HG02759 (cell line): Measurements from ENCODE around the gene LDB3.
A peak's percentile ranks its signal among the peaks of the same experiment; 100 is the strongest.
"Not testable (repeated sequence)": the region's sequence is repeated elsewhere in the genome, so short reads cannot be mapped to it uniquely, and the experiment has no call there.

Source experiments
- ATAC-seq: cut with Tn5 transposase; IDR thresholded peaks from one replicate; pipeline ENCODE4 v1.9.1; 2021; ENCODE audit warnings: mild to moderate bottlenecking, moderate library complexity; ENCODE audit not compliant: unreplicated experiment

Gene LDB3

DNA sequence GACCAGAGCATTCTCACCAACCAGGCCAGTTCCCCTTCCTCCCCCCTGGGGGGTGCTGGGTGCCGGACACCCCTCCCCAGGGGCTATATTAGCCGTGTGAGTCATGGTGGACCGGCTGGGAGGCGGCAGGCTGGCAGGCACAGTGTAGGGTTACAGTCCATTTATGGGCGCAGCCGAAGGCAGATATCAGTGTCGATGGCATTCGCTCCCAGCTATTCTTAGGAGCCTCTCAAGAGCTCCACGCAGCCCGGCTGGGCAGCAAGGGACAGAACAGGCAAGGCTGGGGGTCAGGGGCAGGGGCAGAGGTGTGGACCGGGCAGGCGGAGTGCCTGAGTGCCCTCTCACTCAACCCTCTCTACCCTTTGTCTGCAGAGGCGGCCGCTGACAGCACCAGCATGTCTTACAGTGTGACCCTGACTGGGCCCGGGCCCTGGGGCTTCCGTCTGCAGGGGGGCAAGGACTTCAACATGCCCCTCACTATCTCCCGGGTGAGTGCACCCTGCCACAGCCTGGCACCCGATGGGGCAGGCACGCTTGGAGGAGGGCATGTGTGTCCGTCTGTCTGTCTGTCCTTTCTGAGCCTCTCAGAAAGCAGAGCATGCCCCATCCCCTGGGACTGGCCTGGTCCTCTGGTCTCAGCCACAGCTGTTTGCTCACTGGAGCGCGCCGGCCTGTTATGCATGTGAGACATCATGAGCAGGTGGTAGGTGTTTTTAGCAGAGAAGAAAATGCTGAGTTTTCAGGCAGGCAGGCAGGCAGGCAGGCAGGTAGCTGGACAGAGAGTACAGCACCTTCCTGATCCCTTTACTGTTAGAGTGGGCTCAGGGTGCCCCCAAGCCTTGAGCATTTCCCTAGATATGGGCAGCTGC, at the start of gene LDB3:
Gene LDB3, plus strand, starts transcription at position 215 of the 869 bp plus-strand sequence. Its CDS starts 181 bp downstream, at position 396.
- peak; percentile 71 for ATAC-seq

DNA sequence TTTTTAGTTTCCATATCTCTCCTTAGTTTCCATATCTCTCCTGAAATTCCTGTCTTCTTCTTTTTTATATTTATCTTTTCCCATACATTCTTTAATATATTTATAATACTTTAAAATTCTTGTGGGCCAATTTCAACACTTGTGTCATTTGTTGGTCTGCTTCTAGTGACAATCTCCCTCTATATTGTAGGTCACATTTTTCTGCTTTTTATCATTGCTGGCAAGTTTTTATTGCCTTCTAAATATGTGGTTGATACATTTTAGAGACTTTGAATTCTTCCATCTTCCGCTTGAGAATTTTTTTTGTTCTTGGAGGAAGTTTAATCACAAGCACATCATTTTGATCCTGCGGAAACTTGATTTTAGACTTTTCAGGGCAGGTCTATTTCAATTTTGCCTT, 40.0 kb upstream of the LDB3 start:
- no peak for ATAC-seq

- ATAC-seq = no peak
These were observed 38.2 kb upstream of the LDB3 start for GRCh38 chr10:86630079-86630478.

GRCh38 chr10:86632009-86632800, 36.1 kb upstream of the LDB3 start:
- no peak for ATAC-seq

DNA sequence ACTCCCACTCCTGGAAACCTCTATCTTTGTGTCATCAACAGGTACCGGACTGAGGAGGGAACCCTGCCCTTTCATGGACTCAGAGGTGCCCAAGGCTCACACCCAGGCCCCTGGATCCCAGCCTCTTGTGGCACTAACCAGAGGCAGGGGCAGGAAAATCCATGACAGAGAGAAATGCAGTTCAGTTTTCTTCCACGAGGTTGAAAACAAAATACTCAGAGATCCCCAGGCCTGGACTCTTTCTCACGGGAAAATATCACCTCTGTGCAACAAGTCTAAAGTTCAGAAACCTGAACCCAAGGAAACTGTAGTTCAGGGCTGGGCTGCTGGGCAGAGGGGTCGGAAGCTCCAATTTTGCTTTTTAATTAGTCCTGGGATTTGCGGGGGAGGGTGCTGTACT, 35.4 kb upstream of the LDB3 start:
- no peak for ATAC-seq

- ATAC-seq = no peak
These were observed 32.9 kb upstream of the LDB3 start for GRCh38 chr10:86635402-86635801.

- no peak for ATAC-seq
These were observed 32.0 kb upstream of the LDB3 start for GRCh38 chr10:86636311-86636710.

DNA sequence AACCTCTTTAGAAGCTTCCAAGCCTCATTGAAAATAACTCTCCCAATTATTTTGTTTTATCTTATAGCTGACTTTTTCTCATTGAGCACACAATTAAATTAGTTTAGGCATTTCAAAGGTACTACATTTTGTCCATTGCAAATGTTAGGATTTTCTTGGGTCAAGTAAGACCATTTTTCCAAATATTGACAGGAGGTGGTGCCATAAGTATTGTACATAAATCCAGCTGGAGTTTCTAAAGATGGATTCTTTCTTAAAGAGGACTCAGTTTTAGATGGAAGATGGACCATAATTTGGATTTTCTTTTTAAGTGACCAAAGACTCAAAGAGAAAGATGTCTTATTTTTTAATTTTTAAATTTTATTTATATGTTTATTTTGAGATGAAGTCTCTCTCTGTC, 26.3 kb upstream of the LDB3 start:
- ATAC-seq = no peak

DNA sequence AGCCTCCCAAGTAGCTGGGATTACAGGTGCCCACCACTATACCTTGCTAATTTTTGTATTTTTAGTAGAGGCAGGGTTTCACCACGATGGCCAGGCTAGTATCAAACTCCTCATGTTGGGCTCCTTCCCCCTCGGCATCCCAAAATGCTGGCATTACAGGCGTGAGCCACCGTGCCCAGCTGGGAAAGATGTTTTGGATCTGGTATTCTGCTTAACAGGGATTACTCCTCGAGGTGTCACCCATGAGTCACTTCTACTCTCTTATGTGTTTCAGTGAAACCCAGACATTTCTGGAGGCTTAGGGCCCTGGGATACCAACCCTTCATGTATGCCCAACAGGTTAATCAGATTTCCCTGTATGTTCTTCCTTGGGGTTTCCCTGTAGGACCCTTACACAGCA, 25.8 kb upstream of the LDB3 start:
- ATAC-seq = no peak

GRCh38 chr10:86644152-86644793, 24.0 kb upstream of the LDB3 start:
- no peak for ATAC-seq

DNA sequence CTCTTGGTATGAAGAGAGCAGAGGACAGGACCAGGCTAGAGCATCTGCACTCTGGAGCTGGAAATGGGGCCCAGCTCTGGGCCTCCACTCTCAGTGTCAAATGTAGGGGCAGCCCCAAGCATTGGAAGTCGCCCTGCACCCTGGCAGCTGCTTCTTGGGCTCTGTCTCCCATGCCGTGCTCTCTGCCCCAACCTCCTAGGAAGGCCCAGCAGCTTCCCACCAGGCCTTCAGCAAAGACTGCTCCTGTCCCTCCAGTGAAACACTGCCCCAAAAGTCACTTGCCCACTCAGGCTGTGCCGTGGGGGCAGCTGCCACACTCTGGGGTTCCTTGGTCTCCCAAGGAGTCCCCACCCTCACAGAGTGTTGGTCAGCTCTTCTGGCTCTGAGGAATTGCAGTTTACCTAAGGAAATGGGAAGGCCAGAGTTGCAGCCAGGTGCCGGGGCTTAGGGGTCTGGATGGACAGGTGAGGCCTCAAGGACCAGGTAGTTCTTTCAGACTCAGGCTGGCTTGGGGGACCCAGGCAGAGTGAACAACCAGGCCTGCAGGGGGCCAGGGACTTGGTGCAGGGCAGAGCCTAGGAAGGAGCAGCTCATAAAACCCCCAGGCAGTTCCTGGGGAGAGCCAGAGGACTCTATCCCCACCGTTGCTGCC, 23.4 kb upstream of the LDB3 start:
- no peak for ATAC-seq

GRCh38 chr10:86645621-86646165, 22.6 kb upstream of the LDB3 start:
- ATAC-seq = not testable (repeated sequence)

DNA sequence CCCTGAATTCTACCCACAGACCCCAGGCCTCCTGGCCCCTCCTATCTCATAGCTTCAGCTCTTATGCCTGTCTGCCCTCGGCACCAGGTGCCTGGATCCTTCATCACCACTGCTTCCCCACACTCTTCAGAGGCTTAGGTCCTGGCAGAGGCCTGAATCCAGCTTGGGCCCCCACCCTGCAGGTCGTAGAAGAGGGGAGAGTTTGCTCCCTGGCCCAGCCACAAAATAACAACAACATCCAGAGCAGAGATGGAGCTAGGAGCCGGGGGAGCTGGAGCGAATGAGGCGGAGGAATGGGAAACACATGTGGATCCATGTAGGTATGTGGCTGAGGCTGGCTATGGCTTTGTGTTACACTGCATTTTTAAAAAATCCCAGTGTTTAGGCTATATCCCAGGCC, 21.8 kb upstream of the LDB3 start:
- no peak for ATAC-seq

DNA sequence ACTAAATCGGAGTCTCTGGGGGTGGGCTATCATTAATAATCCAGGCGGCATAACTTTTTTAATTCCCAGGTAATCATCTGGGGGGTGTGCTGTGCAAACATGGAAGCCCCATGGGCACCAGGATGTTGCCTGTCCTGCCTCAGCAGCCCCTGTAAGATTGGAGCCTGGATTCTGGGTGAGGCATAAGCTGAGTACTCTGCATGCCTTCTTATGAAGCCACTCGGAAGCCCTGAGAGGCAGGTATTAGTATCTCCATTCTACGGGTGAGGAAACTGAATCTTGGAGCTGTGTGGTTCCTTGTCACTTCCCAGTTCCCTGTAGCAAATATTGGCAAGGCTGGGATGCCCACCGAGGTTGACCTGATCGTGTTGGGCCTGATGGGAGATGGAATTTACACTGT, 21.4 kb upstream of the LDB3 start:
- no peak for ATAC-seq

- ATAC-seq = no peak
These were observed 20.3 kb upstream of the LDB3 start for GRCh38 chr10:86647773-86648703.

DNA sequence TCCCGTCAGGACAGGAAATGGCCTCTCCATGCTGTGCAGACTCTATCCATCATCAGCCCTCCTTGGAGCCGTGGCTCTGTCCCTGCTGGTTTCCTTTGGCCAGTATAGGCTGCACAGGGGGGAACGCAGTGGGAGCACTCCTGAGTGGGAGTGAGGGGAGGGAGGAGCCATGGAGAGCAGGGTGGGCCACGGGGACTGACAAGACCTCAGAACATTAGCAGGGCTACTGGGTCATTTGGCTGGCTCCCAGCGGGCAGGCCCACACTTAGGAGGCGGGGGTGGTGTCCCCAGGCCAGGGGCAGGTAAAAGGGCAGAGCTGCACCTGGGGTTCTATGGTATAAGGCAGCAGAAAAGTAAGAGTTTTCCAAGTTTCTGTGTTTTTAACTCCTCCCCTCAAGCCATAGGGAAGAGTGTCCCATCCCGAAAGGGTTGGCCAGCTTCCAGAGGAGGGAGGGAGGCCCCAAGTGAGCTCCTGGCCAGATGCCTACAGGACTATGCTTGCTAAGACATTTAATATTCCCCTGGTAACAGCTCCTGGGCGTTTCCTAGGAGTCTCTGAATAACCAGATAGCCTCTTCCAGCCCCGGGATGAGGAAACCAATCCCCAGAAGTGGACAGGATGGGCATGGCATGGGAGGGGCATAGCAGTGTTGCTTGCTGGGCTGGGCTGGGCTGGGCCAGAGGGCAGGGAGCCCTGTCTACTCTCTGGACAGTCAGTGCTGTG, 19.4 kb upstream of the LDB3 start:
- no peak for ATAC-seq

DNA sequence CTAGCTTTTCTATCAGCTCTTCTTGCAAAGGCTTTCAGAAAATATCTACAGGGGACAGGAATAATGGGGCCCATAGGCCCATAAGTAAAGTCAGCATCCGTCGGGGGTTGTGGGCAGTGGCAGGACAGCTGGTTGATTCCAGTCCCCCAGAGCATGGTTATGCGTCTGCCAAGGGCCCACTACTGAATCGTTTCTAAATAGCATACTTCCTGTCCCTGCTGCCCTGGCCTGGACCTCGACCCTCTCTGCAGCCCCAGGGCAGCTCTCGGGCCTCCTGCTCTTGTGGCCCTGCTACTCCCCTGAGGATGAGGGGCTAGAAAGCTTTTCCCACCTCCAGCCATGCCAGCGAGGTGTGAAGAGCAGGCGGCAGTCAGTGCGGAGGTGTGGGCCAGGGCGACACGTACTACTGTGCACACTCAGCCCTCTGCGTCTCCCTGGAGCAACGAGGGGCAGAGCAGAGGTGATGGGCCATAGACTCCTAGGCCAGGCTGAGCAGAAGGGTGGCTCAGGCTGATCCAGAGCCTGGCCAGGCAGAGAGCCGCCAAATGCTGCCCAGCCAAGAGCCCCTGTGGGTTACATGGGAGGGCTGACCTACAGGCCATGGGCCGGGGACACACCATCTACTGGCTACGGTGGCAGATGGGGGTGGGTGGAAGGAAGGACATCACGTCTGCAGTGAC, 18.7 kb upstream of the LDB3 start:
- ATAC-seq = no peak

GRCh38 chr10:86650151-86650550, 18.2 kb upstream of the LDB3 start:
- ATAC-seq = no peak
